Left cardiac atrium (tissue), 4 donors: ENCODE results near the gene MUC20. TPM values are rescaled to one million over a fixed set of nuclear protein-coding genes. Genes with fewer than 3 reads are reported as not detected.
A peak's percentile ranks its signal among the peaks of the same experiment; 100 is the strongest.
"Not testable (repeated sequence)": the region's sequence is repeated elsewhere in the genome, so short reads cannot be mapped to it uniquely, and the experiment has no call there.

Experiments
- ATAC-seq, 2 donors: fragments of 200-7000 bp; cut with Tn5 transposase; one replicate each; pipeline ENCODE4 v1.9.1; 2020; ENCODE audit warnings: mild to moderate bottlenecking in 2 of 2, moderate library complexity in 2 of 2
- DNase-seq: peaks from one replicate; pipeline ENCODE4 v3.0.0-alpha.2; 2020
- intact Hi-C, 2 donors: fragments of 100-400 bp; cut with DNase I; formaldehyde crosslinking; loops; one replicate each; pipeline versions ENCODE4 v1.14.1 to v1.15.1; 2022 to 2023
- total RNA-seq, 2 donors: library from RNA; stranded (reverse); fragmentation: NEBNext Ultra II Directional; extraction: Animal tissue kit (Norgen Biotek cat#: 25700); gene quantifications; one replicate each; pipeline ENCODE4 v1.2.1, GENCODE V29; 2021
- donor health status: DM: no; HTN: yes; CAD: no.
- donor health status: DM: no; HTN: yes; CAD: no; lungs with severe emphysema.
- donor health status: DM: yes; HTN: yes; CAD: no.
- donor health status: Dilated cardiomyopathy.

The MUC20 gene
- total RNA-seq, 2 donors from 2014 or later: 1.8 to 4.7 TPM

DNA sequence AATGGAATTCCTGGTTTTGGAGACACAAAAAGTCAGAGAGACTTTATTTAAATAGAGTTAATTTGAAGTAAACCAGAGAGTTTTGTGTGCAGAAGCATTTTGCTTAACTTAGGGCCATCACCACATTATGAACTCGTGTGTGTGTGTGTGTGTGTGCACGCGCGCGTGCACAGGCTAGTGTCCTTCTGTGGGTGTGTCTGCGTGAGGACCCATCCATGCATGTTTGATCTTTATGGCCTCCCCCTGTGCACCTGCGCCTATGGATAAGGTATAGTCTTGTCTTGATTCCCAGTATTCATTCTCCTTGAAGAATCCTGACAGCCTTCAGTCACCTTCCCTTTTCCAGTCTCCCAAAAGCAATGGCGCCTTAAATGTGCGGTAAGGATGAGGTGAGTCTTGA lies 26.0 kb downstream of the MUC20 start:
- intact Hi-C loops: no loop called here
- ATAC-seq (no peak), DNase-seq (peak; percentile 5)

GRCh38 chr3:195748661-195749060 lies 27.9 kb downstream of the MUC20 start:
- intact Hi-C loops: no loop called here
- peak; percentile 14 for DNase-seq

GRCh38 chr3:195749101-195749500 lies 28.3 kb downstream of the MUC20 start:
- DNase-seq, ATAC-seq, intact Hi-C loops: not testable (repeated sequence)

More at GRCh38 chr3:195748661-195749060, 27.9 kb downstream of the MUC20 start:
- no peak for ATAC-seq

DNA sequence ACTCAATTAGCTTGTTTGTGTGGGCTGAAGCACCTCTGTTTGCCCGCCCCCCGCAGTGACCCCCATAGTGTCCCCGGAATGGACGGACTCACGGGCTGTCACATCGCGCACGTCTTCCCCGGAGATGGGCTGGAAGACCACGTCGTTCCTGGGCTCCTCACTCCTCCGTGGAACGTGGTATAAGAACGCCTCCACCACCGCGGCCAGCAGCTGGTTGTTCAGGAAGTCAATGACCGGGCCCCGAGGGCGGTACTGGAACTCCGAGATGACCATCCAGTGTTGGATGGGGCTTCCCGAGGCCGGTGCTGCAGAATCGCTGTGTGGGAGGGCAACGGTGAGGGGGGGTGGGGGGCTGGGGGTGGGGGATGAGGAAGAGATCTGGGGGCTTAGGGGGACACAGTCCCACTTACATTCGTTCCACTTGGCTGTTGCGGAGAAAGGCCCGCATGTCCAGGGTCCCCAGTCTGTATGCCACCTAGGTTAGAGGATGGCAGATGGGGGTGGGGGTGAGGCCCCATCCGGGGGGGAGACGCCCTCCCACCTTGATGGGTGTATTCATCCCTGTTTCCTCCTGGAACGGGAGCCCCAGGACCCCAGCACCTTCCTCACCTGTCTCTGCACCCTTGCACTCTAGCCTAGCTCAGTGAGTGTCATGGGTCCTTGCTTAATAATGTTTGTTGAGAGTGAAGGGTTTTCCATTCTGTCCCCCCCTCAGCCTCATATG lies 30.2 kb downstream of the MUC20 start:
- DNase-seq (peak; percentile 12), ATAC-seq (no peak)
- intact Hi-C loops: no loop called here

DNA sequence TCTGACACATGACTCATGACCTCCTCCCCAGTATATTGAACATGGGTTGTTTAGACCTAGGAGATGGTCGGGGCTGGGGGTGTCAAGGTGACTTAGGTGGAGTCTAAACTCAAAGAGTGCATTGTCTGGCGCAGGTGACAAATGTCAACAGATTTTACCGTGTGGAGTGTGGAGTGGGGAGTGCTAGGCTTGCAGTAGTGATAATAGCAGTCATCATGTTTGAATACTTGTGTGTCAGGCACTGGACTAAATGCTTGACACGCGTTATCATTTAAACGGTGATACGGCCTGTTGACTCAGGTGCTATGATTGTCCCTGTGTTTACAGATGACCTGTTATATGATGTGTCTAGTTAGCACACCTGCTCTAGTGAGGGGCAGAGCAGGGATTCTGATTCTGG lies 30.8 kb downstream of the MUC20 start:
- peak; percentile 1 for DNase-seq
- intact Hi-C loops: no loop called here
- ATAC-seq: no peak

DNA sequence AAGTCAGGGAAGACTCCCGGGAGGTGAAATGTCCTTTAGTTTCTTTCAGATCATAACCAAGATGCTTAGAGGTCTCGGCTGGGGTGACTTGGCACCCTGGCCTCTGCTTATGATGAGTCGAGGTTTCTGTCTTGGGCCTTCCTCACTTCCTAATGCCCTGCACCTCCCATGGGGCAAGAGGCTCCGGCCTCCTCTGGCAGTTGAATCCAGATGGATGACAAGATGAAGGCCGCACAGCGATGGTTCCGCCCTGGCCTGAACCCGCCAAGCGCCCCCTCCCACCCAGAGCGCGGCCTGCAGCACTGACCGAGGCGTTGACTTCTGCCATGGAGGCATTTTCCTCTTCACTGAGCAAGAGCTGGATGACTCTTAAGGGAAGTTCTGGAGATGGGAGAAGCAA lies 31.3 kb downstream of the MUC20 start:
- intact Hi-C loops: no loop called here
- ATAC-seq (no peak), DNase-seq (peak; percentile 6)

DNA sequence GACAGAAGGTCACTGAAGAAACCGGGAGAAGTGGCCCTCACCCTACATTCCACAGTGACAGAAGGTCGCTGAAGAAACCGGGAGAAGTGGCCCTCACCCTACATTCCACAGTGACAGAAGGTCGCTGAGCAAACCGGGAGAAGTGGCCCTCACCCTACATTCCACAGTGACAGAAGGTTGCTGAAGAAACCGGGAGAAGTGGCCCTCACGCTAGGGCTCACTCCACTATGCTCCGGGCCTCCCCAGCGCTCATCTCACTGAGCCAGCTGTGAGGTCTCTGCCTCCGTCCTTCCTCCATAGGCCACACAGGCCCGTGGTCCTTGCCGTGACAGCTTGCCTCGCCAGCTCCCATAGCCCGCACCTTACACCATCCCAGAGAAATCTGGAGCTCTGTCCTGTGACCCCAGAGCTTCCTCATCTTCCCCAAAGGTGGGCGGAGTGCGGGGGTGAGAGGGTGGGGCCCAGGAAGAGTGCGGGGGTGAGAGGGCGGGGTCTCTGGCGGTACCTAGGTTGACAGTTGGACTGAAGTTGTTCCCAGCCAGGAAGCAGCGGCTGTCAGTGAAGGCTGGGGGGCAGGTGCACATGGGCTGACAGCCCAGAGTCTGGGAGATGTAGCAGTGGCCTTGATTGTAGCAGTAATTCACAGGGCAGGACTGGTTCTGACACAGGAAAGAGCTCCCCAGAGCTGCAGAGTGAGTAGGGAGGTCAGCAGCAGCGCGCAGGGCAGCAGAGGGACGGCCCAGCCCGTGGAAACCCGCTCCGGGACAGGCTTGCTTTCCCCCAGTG lies 32.0 kb downstream of the MUC20 start:
- ATAC-seq (no peak), DNase-seq (peak; percentile 11)
- intact Hi-C loops: no loop called here

DNA sequence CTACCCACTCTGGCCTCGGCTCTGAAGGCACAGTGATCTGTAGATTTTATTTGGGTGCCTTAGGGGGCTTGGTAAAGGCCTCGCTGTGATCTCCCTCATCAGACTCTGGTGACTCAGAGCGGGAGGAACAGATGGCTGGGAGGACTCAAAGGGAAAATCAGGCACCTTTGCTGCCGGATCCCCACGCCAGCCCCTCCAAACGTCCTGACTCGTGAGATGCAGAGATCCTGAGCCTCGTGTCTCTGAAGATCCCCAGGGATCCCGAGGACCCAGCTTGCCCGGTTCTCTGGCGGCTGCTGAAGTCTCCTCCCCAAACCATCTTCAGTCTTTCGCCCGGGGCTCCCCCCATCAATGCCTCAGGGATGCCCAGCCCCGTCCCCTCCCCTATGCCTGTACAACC lies 32.8 kb downstream of the MUC20 start:
- ATAC-seq (no peak), DNase-seq (peak; percentile 12)
- intact Hi-C loops: no loop called here

- DNase-seq (peak; percentile 14), ATAC-seq (no peak)
- intact Hi-C loops: no loop called here
Observed at GRCh38 chr3:195754141-195754540, 33.4 kb downstream of the MUC20 start.

DNA sequence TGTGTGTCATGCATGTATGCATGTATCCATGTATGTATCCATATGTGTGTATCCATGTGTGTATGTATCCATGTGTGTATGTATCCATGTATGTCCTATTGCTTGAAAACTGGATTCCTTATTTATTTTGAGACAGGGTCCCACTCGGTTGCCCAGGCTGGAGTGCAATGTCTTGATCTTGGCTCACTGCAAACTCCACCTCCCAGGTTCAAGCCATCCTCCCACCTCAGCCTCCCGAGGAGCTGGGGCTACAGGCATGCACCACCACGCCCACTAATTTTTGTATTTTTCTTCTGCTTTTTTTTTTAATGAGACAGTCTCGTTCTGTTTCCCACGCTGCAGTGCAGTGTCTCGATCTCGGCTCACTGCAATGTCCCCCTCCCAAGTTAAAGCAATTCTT lies 34.1 kb downstream of the MUC20 start:
- DNase-seq: peak; percentile 2

GRCh38 chr3:195755391-195755790 lies 34.6 kb downstream of the MUC20 start:
- ATAC-seq (peak in 1 of 2 donors; percentile 14), DNase-seq (no peak)
- intact Hi-C loops: no loop called here

More for the DNA sequence above, 34.1 kb downstream of the MUC20 start:
- no peak for ATAC-seq
- intact Hi-C loops: no loop called here

GRCh38 chr3:195755791-195756676 lies 35.3 kb downstream of the MUC20 start:
- ATAC-seq (no peak), DNase-seq (peak; percentile 11)
- intact Hi-C loops: no loop called here

DNA sequence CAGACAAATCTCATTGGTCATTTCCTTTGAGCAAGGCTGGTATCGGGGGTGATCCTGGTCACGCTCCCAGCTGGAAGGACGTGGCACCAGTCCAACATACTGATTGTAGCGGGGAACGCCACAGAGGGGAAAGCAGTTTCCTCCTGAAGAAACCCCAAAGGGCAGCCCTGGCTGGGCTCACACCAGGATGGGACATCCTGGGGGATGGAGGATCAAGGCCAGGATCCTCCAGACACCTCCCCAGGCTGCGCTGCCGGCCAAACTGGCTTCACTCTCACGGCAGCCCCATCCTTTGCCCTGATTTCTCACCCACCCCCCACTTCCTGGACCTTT lies 36.6 kb downstream of the MUC20 start:
- intact Hi-C loops: no loop called here
- ATAC-seq: no peak
- no peak for DNase-seq

GRCh38 chr3:195757827-195758226 lies 37.0 kb downstream of the MUC20 start:
- DNase-seq (no peak), ATAC-seq (no peak)
- intact Hi-C loops: no loop called here

- intact Hi-C loops: no loop called here
- no peak for ATAC-seq
Observed at GRCh38 chr3:195758721-195759353, 38.1 kb downstream of the MUC20 start.

GRCh38 chr3:195760345-195761122 lies 39.8 kb downstream of the MUC20 start:
- intact Hi-C loops: no loop called here
- ATAC-seq (peak; percentile 27 to 69), DNase-seq (no peak)

More at GRCh38 chr3:195758721-195759353, 38.1 kb downstream of the MUC20 start:
- no peak for DNase-seq

GRCh38 chr3:195761123-195761566 lies 40.4 kb downstream of the MUC20 start:
- DNase-seq: no peak
- intact Hi-C loops: no loop called here
- no peak for ATAC-seq

- intact Hi-C loops: no loop called here
- ATAC-seq (no peak), DNase-seq (peak; percentile 14)
Observed at GRCh38 chr3:195761567-195762248, 40.9 kb downstream of the MUC20 start.
